HG03196 (cell line): ENCODE results near the gene NCBP2L.

Experiments
- ATAC-seq: cut with Tn5 transposase; IDR thresholded peaks from one replicate; pipeline ENCODE4 v1.9.1; 2021; ENCODE audit not compliant: unreplicated experiment

Gene NCBP2L

GRCh38 chrX:107752043-107752442 lies 25.5 kb upstream of the NCBP2L start:
- ATAC-seq: no peak

DNA sequence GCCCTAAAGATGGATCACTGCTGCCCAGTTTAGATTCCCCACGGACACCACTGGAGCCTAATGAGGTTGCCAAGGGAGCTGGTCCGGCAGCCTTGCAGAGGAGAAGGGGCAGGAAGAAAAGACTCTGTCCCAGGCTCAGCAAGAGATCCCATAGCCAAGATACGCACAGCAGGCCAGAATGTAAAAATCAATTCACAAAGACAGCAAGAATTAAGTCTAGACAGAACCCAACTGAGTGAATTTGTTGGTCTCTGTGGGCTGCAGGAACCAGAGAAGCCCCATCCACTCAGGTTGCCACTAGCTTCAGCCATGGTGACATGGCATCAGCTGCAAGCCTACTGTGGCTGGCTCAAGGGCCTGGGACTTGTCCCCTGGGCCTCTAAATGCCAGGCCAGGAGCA lies 24.8 kb upstream of the NCBP2L start:
- ATAC-seq: no peak

- no peak for ATAC-seq
Measured at GRCh38 chrX:107753187-107753586, 24.3 kb upstream of the NCBP2L start.

DNA sequence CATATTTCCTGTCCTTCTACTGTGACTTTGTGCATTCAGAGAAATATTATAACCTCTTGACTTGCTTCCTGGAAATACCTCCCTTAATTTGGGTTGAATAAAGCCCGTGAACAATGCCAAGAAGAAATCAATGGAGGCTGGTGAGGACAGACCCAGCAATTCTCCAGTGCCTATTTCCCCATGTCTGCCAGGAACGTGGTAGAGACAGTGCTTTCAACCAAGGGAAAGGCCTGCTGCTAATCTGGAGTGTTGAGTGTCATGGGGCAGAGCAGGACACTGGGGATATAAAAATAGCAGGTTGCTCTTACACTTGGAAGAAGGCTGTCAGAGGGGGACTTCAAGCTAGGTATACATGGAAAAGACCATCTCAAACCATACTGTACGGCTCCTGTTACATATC lies 21.8 kb upstream of the NCBP2L start:
- ATAC-seq: no peak

GRCh38 chrX:107758231-107758766 lies 19.2 kb upstream of the NCBP2L start:
- ATAC-seq: no peak

- no peak for ATAC-seq
Measured at GRCh38 chrX:107760304-107761077, 17.0 kb upstream of the NCBP2L start.

- no peak for ATAC-seq
Measured at GRCh38 chrX:107763647-107764046, 13.9 kb upstream of the NCBP2L start.

- ATAC-seq: no peak
Measured at GRCh38 chrX:107764845-107765608, 12.5 kb upstream of the NCBP2L start.

DNA sequence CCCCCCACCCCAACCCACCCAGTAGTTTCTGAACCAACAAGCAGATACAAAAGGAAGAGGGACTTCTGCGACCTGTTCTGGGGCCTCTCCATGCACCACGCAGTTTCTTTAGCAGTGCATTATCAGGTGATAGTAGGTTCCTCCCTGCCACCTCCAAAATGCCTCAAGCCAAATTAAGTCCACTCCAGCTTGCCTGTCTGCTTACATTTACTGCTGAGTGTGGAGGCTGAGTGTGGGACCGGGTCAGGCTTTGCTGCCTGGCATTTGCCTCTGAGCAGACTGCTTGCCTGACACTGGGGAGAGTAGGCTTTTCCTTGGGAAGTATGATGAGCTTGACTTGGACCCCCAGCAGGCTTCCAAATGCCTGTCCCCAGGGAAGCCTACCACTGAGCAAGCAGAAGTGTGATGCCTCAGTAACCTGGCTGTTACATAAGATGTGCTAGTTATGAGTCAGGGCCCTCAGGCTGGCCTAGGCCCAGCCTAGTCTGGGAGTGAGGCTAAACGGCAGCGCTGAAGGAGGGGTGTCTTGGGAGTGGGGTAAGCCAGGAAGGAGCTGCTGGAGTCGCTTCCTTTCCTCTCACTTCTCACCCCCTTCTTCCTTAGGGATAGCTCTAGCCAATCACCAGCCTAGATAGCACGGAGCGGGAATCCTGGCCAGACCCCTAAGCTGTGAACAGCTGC lies 10.9 kb upstream of the NCBP2L start:
- no peak for ATAC-seq

DNA sequence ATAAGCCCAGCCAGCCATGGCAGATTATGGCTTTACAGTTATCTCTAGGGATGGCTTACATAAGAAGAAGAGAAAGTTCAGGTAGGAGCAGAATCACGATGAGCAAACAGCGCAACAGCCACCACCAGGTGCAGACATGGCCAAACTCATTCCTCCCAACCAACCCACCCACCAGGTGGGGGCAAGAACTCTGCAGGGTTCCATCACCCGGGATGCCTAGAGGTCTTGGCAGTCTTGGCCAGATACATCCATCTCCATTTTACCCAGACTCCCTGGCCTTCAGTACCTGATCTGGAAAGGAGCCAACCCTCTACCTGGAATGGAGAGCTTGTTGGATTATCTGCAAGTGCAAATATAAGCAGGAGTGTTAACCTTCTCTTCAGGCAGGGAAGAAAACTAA lies 9.5 kb upstream of the NCBP2L start:
- no peak for ATAC-seq

DNA sequence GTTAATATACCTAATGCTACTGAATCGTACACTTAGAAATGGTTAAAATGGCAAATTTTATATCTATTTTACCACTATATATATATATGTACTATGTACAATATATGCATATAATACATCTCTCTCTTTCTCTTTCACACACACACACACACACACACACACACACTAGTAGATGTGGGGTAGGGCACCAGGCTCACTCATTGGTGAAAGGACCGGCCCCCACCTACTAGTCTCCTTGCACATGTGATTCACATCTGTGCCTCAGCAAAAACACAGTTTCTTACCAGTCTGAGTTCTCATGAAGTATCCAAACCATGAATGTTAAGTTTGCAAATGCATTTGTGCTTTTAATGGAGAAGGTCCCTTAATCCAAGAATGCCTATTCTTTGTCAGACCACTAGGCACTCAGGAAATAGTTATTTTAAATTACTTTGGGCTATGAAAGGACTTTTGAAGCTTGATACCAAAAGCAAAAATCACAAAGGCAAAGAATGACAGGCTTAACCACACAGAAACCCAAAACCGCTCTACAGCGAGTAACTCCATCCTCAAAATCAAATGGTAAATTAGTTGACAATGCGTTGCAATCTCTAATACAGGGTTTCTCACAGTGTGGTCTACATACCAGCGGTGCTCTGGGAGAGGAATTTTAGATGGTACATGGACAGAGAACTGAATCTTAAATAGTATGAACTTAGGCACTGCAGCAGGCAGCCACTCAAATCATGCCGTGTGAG lies 7.8 kb upstream of the NCBP2L start:
- no peak for ATAC-seq

DNA sequence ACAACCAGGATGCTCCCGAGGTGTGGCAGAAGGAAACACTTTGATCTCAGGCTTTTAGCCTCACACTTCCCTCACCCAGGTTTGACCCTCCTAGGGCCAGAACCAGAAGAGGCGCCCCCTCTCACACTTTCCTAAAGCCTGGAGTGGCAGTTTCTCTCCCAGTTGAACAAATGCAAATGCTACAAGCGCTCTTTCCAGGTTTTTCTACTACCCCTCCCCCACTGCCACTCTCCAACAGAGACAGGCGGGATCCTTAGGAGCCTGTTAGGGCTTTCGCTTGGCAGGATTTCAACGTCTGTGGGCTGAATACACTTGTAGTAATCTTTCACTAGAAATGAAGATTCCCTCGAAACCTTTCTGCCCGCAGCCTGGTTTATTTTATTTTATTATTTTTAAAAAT lies 4.3 kb upstream of the NCBP2L start:
- ATAC-seq: no peak

- no peak for ATAC-seq
Measured at GRCh38 chrX:107773906-107774435, 3.6 kb upstream of the NCBP2L start.

- ATAC-seq: peak; percentile 25
Measured at GRCh38 chrX:107775000-107775733, 2.4 kb upstream of the NCBP2L start.

DNA sequence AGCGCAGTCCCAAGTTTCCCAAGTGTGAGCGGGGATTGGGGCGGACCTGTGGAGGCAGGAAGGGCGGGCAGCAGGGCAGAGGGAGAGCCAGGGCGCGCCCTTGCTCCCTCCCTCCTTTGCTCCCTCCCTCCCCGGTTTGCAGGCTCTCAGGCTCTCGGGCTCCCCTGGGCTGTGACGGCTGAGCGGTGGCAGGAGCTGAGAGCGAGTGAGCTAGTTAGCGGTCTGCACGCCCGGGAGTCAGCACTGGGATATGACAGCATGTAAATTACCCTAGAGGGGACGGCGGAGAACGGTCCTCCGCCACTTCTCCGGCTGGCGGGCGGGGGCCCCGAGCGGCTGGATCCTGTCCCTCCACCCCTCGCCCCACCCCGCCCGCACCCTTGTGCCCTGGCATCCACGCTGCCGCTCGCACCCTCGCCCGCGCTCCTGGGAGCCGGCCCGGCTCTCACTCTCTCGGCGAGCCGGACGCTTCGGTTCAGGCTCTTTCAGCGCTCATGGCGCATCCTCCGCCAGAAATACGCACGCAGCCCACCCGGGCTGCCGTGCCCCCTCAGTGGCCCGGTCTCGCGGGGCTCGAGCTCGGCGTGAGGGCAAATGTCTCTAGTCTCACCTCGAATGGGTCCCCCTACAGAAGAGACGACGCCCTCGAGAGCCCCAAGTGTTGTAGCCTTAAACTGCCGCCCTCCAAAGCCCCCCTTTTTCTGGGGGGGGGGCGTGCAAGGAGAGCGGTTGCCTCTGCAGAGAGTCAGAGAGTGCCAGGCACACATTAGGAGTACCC lies 1.6 kb upstream of the NCBP2L start, which contains the start of gene TSC22D3:
TSC22D3 (minus strand) TSS at position 54 of the 778 bp plus-strand sequence. CDS start 368 bp downstream, outside the sequence.
- peak; percentile 87 for ATAC-seq

- ATAC-seq: peak; percentile 78
Measured at GRCh38 chrX:107776649-107777535, 641 bp upstream of the NCBP2L start.

DNA sequence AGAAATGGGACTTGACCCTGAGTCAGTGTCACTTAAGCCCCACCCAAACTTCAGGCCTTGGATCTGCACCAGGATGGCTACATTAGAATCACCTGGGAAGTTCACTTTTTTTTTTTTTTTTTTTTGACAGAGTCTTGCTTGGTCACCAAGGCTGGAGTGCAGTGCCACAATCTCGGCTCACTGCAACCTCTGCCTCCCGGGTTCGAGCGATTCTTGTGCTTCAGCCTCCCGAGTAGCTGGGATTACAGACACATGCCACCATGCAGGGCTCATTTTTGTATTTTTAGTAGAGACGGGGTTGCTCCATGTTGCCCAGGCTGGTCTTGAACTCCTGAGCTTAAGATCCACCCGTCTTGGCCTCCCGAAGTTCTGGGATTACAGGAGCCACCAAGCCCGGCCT lies 3.0 kb downstream of the NCBP2L start:
- no peak for ATAC-seq

GRCh38 chrX:107787827-107788226 lies 10.3 kb downstream of the NCBP2L start:
- ATAC-seq: no peak
